CD4-positive, alpha-beta T cell treated with Interleukin-6 at 100 ng/mL for 8 hours (primary cell): ENCODE results near the gene FCMR.

Experiments used
- DNase-seq: peaks from one replicate; pipeline ENCODE4 v3.0.0-alpha.2; 2020; ENCODE audit warnings: mixed read lengths, low spot score

Gene FCMR

DNA sequence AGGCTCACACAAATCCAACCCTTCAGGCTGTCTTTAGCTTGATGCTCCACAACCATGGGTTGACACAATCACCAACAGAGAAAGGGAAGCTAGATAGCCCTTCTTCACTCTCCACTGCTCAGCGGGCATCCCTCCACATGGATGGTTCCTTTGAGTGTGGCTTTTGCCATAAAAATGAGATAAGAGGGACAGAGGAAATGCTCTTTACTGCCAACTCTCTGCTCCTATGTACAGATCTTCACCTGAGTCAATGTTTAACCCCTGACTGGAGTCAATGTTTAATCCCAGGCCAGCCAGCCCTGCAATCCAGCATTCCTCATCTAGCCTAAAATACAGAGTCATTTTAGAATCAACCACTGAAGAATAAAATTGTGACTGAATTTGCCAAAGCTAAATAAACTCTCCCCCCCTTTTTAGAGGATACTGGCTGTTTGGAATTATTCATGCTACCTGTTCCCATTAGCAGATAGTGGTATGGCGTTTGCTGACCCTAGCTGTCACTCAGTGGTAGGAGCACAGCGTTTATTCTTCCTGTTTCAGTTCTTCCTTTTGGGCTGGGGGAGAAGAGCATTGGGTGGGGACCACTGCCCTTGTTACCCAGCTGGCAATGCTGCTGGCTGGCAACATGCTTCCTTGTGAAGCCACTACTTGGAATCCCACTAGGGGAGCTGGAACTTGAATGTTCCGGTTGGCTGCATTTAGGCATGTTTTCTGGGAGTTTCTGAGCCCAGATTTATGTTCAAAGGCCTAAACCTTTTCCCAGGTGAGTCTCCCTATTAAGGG is 29.8 kb upstream of the FCMR start:
- DNase-seq = no peak

DNA sequence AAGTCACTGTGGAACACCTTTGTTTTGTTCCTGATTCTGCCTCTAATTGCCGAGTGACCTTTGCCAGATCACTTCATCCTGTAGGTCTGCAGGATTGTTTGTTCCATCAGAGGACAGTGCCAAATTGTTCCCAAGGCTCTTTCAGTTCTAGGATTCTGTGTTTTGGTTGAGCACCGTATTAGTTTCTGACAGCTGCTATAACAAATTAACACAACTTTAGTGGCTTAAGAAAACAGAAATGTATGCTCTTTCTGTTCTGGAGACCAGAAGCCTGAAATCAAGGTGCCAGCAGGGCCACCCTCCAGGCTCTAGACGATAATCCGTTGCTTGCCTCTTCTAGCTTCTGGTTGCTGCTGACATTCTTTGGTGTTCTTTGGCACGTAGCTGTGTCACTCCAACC is 27.9 kb upstream of the FCMR start:
- no peak for DNase-seq

DNA sequence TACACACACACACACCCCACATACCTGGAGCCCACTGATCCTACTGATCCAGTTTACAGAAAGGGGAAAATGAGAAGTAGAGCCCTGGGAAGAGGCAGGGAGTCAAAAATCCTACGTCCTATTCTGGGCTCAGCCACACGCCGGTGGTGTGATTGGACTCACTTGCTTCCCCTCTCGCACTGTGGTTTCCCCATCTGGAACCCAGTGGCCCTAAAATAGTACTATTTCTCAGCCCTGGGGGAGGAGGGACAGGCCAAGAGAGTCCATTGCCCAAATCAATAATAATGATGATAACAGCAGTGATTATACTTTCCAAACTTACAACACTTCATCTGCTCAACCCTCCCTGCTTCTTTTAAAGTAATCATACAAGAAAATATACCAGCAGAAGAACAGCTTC is 27.5 kb upstream of the FCMR start:
- no peak for DNase-seq

DNA sequence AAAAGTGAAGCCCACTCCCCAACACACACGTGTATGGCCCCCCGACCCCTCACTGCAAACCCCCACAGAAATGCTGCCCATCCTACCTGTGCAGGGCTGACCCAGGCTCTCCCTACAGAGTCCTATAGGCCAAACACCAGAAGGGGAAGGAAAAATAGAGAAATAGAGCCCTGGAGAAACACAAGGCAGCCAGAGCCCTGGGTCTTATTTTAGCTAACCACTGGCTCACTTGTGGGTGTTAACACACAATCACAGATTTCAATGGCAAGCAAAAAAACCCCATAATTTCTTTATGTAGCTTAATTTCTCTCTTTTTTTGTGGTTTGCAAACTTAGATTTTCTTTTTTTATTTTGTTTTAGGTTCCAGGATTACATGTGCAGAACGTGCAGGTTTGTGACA is 25.5 kb upstream of the FCMR start:
- DNase-seq = no peak

DNA sequence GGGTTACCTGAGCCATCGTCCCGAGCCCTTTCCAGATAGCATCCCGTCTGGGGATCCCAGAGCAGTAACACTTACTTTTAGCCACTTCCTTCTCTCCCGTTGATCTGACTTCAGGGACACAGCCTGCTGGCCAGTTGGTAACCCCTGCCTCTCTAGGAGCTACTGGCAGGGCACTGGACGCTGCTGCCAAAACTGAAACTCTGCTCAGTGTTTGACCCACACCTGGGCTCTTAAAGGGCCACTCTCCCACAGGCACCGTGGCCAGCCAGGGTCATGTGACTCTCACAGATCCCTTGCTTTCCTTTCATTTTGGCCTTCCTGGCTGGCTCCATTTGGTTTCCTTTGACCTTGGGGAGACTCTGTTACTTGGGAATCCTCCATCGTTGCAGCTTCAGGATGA is 24.5 kb upstream of the FCMR start, which contains the start of gene PIGR:
Gene PIGR, minus strand, starts transcription at position 206 of the 400 bp plus-strand sequence. CDS start 5,935 bp downstream, outside the sequence.
- DNase-seq = no peak

DNA sequence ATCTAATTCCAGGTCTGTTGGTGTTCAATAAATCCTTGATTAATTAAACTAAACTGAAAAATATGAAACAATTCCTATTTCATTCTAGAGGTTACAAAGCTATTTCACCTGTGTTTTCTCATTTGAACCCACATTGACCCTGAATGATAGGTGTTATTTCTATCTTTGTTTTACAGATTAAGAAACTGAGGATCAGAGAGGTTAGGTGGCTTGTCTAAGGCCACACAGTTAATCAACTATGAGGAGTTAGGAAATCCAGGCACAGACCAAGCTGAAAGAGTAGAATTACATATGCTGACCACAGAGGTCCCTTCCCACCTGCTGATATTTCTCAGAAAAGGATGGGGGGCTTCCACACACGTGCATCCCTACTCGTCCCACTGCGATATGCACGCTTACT is 24.0 kb upstream of the FCMR start:
- no peak for DNase-seq

DNA sequence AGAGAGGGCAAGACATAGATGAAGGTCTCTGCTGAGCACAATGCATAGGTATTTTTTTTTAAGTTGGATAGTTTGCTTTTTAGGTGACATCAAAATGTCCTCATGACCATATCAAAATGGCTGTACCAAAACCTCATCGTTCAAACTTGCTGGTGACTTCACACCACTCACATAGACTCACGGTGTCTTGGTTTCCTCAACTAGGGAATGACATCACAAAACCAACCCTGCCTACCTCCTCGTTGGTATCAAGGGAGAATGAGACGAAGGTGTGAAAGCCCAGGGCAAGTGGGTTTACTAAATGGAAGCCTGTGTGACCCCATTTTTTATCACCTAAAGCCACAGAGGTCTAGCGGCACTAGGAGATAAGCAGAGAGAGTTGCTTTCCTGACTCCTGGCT is 23.0 kb upstream of the FCMR start:
- no peak for DNase-seq

DNA sequence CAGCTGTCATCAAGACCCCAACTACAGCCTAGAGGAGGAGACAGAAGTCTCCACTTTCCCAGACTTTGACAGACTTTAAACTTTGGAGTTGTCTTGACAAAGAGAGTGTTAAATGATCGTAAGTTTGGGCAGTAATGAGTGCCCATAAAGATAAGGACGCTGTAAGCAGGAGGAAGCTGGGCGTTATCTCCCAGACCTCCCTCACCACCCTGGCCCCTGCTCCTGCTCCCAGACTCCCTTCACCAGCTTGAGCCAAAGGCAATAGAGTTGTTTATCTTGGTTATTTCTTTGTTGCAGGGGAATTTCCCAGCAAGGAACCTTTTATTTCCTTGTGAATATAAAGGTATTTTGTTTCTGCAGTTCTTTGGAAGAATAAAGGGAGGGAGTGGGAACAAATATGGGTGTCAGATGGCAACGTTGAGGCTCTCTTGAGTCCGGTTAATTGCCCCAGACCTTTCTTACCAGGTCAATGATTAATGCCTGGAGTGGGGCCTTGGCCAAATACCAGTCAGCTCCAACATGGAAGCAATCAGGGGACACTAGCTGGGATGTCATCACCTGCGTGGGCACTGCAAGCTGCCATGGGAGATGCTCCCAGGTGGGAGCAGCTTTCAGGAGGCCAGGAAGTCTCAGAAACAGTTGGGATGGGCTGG is 20.2 kb upstream of the FCMR start:
- no peak for DNase-seq

DNA sequence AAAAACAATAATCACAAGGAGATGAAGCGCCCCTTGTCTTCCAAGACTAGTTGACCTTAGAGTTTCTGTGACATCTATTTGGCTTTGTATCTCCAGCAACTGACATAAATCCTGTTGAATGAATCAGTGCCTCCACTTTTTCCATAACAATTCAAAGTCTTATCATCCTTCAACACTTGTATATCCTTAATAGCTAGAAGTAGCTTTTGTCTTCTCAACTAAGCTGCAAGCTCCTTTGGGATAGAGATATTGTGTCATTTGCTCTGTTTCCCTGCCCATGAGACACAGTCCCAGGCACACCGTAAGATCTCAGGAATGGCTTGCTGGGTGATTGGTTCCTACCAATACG is 18.8 kb upstream of the FCMR start:
- DNase-seq = no peak

DNA sequence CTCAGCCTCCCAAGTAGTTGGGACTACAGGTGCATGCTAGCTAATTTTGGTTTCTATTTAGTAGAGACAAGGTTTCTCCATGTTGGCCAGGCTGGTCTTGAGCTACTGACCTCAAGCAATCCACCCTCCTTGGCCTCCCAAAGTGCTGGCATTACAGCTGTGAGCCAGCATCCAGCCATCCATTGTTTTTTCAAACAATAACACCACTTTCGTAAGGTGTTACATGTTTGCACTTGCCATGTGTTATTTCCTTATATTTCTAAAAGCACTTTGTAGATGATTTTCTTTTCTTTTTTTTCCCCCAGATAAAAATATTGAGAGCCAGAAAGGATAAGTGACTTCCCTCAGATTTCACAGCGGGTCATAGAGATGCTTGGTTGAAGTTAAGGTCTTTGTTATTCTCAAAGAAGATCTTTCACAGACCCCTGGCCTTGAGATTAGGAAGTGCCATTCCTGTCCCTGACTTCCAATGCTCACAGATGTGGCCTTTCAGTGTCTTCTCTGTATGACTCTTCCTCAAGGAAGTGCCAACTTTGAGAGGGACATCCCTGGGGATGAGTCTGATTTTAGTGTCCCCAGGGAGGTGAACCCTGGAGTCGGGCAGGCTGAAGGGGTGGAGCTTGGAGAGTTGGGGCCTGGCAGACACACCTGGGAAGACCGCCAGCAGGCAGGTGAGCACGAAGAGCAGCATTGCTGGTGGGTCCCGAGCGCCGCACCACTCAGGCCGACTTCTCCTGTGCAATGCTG is 18.3 kb upstream of the FCMR start:
- DNase-seq = no peak

DNA sequence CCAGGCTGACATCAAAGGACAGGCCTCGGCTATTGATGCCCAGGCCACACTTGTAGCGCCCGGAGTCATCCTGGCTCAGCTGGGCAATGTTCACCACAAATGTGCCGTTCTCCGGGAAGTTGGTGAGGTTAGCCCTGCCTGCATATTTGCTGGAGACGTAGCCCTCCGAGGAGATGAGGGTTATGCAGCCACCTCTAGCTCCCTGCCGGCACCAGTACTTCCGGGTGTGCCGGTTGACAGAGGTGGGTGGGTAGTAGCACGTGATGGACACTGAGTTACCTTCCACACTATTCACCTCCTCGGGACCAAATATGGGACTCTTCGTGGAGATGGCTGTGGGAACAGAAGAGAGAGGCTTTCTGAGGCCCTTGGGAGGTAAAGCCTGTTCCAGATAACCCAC is 17.4 kb upstream of the FCMR start:
- DNase-seq = no peak

DNA sequence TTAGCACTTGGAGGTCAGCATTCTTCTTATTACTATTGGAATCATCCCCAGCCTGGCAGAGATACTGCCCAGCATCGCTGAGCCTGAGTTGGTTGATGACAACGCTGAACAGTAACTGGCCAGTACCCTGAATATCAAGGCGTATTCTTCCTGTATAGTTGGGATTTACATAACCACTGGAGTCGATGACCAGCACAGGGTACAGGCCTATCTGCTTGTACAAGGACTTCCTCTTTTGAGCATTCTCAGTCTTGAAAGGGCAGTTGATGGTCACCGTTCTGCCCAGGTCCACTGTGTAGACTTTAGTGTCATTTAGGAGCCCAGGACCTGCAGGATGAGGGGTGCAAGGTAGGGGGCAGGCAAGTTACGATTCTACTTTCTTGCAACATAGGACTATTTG is 15.7 kb upstream of the FCMR start:
- DNase-seq = no peak

DNA sequence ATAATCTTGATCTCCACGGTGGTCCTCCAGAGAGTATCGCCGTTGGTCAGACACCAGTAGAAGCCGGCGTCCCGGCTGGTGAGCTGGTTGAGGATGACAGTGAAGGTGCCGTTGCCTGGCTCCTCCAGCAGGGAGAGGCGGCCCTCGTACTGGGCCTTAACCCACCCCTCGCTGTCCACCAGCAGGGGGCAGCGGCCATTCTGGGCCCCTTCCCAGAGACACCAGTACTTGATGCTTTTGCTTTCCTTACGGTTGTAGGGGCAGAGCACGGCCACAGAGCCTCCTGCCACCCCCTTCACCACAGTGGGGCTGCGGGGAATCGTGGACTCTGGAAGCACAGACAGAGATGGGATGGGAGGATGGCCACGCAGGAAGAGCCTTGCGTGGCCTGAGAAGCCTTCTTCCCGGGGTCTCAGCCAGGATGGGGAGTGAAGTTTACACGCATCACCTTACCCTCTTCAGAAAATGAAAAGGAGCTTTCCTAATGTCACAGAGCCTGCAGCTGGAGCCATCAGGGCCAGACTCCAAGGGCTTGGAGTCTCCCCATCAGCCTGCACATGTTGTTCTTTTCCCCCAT is 13.8 kb upstream of the FCMR start:
- no peak for DNase-seq

DNA sequence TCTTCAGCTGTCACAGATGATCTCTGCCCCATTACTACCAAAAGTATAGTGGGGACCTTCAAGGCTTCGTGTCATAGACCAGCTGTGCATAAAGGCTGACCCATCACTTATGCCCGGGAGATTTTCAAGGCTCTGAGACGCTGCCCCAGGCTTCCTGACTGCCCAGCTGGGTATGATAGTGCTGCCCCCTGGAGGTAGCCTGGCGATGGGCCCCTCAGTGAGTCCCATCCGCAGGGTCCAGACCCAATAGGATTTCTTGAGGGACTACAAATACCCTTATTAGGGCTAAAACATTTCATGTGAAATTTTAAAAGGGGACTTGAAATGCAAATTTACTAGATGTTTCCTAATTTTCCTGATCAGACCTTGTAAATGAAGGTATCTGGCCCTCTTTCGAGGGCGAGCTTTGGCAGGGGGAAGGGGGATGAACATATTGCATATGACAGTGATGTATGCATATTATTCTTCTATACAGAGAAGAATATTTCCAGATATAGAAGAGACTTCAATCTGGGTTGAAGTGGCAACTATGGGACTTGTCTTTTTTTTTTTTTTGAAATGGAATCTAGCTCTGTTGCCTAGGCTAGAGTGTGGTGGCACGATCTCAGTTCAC is 11.7 kb upstream of the FCMR start:
- peak; percentile 76 for DNase-seq

DNA sequence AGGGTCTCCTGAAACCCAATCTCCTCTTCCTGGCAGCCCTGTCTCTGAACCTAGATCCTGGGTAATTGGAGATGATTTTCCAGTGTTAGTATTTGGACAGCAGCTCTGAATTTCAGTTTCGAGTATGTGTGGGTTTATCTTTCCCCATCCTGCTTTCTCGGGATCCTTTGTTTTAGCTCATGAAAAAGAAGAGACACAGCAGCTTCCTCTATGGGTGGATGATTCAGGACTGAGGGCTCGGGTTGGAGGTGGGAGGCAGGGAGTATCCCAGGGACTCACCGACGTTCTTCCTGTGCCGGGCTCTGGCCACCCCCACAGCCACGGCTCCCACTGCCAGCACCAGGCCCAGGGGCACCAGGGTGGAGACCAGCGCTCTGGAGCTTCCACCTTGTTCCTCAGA is 10.4 kb upstream of the FCMR start:
- DNase-seq = no peak

DNA sequence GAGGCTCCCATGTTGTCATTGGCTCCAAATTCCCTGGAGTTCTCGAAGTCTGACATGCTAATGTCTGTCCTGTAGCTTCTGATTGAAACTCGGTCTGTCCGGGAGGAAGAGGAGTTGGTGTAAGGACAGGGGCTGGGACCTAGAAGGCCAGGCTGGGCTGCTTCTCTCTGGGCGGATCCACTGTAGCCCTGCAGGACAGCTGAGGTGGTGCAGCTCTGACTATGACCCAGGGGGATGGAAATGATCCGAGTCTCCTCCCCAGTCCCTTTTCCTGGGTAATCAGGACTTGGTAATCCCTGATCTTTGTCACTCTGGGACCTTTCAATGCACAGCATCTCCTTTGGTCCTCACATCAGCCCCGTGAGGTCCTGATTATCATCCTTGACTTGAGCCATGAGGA is 10.0 kb upstream of the FCMR start:
- no peak for DNase-seq

DNA sequence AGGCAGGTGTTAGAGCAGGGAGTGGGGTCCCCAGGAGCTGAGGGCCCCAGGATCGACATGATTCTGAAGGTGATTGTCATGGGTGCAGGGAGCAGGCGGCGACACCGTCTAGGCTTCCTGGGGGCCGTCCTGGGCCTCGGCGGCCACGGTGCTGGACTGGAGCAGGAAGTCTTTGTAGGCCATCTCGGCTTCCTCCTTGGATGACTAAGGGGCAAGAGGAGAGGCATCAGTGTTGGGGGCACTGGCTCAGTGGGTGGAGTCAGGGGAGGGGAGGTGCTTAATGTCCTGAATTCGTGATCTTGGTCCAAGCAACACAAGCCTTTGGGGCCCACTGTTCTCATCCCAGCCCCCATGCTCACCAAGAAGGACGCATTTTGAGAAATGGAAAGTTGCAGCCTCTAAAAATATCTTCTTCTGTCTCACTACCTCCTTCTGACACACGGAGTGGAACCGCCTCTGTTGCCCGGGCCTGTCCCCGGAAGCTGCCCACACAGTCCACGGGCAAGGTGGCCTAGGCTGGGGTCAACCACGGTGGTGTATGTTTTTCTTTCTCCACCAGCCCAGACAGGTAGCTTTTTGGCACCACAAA is 8.6 kb upstream of the FCMR start:
- DNase-seq = no peak

DNA sequence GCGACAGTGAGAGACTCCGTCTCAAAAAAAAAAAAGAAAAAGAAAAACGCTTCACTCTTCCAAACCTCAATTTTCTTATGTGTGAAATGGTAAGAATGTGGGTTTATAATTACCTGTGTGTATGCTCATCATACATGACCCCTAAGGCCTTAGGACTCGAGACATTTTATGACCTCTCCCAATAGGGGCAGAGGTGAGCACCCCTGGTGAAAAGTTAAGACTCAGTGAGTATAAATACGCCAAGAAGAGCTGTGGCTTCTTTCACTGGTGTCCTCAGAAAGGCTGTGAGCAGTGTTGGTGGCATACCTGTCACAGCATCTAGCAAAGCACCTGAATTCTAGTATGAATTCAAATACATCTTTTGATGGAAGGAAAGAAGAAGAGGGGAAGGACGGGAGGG is 7.8 kb upstream of the FCMR start:
- DNase-seq = no peak

DNA sequence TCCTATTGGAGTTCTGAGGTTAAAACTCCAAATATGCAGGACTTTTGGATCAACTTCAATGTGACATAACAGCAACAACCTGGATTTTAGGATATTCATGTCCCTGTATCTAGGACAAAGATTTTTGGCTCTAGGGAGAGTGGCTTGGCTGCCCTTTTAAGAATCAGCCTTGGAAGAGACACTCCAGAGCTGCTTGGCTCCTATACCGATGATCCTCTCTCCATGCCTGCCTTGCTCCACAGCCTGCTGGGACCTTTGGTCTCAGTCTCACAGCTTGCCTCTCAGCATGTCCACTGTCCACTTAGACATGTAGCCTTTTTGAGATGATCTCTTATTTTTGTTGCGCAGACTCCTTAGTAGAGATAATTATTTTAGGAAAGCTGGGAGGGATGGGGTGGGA is 4.5 kb upstream of the FCMR start:
- no peak for DNase-seq

DNA sequence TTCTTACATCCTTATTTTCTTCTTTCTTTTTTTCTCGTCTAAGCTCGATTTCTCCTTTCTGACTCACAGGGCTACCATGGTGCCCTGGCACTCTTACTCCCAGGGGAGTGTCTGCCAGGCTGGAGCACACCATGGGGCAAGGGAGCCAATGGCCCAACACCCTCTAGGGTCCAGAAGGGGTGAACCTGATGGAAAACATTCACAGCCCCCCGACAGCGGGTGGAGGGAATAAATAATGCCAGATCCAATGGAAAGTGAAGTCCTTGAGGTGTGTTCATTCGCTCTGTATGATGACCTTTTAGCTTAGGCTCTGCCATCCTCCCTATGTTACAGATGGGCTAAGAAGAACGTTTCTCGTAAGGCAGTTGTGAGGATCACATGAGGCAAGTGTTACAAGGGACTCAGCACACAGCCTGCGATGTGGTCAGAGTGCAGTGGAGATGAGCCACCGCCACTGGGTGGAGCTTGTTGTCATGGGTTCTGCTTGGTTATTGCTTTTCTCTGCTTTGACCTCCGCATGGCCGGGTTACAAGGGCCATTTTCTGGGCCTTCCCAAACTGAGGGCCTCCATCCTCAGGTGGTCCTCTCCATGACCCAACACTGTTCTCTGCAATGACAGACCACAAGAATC is 3.5 kb upstream of the FCMR start:
- DNase-seq = peak; percentile 62

DNA sequence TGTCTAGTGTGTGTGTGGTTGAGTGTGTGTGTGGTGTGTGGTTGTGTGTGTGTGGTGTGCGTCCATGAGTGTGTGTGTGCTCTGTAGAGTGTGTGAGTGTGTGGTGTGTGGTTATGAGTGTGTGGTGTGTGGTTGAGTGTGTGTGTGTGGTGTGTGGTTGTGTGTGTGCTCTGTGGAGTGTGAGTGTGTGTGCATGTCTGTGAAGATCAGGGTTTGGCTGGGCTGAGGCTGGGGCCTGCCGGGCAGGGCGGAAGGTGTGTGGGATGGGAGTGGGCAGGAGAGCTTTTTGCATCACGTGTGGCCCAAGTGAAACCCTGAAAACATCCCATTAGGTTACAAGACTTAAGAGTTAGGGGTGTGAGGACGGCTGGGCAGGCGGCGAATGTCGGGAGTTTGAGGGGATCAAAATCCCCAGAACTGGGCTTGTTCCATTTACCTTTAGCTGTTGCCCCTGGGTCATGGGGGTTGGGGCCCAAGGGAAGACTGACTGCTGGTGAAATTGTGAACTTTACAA is 2.9 kb upstream of the FCMR start:
- no peak for DNase-seq
